ENCODE results near the gene SLC25A47.

SLC25A47 gene

DNA sequence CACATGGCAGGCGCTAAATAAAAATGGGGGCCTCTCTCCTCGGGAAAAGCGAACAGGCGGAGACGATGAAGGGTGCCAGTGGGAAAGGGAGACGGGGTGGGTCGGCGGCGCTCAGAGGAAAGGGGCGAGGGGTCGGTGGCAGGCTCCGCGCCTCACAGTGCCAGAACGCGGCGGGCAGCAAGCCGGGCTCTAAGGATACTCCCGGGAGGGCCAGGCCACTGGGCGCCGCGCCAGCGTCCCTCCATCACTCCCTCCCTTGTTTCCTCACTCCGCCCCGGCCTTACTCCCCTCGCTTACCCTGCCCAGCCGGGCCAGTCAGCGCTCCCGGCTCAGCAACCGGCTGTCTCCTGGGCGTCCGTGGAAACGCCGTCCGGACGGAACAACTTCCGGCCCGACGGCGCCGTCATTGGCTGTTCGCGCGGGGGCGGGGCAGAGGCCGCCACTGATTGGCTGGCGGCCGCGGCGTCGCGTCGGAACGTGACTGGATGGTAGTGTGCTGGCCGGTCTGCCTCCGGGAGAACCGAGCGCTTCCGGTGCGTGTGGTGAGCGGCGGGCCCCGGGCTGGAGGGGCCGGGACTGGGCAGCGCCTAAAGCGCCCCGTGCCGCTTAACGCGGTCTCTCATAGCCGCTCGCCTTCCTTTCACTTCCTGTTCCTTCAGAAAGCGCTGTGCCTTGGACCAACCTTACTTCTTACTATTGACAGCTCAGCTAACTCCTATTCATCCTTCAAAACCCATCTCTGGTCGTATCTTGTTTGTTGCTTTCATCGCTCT lies 53.0 kb downstream of the SLC25A47 start, which contains the start of gene WDR25:
Gene WDR25 (plus strand): TSS at position 523 of the 773 bp plus-strand sequence.
- peak; percentile 84 for DNase-seq (ENCODE audit: low spot score)

DNA sequence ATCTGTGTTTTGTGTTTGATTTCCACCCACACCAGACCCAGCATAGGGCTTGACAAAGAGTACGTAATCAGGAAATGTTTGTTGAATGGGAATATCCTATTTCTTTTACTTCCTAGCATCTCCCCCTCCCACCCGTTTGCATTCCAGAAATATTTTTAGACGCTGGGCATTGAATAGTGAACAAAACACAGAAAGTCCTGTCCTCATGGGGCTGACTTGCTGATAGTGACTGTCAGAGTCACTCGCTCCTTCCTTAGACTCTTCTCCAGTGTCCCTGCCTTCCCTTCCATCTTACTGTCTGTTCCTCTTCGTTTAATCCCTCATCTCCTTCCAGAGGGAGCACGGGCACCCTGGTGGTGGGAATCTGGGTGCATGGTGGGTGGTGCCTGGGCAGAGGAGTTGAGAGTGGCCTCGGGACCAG lies 53.6 kb downstream of the SLC25A47 start:
- no peak for DNase-seq (ENCODE audit: low spot score)

Small RNAs within 50 kb of the gene (small RNA-seq; reads per million reads assigned to genes)
- gene AL157871.3 (0 to 0.04 reads per million in 2 experiments), gene MIR345 (8.8 to 63.7 reads per million in 2 experiments), gene RN7SL523P (0 to 0.04 reads per million in 2 experiments)

Measured in SK-N-DZ (cell line).